ENCODE results near the gene ETV6. TPM values are rescaled to one million over a fixed set of nuclear protein-coding genes. Genes with fewer than 3 reads are reported as not detected.

Gene ETV6
- total RNA-seq, 2 donors from 2014 or later: 17.5 to 17.9 TPM

GRCh38 chr12:11653215-11653753 lies 3.8 kb downstream of the ETV6 start:
- no peak for TF ChIP-seq POLR2A (IDR thresholded peaks at IDR 0.05)
- WGBS, 2 donors: 41 to 52% methylated on average over 7 of the region's 7 CpGs
- H3K9me3 ChIP-seq: no peaks in the 10 kb centered on the region
- DNase-seq: no peak
- H3K4me3 ChIP-seq: no peak overlapping the region
- H3K27me3 ChIP-seq: no peaks in the 10 kb centered on the region
- no peaks in the 10 kb centered on the region for H3K36me3 ChIP-seq (replicated peaks in 1 of 2; ENCODE audit: insufficient read depth in 1 of 2, low read depth in 2 of 2)
- intact Hi-C loops (cut with DNase I): no loop called here
- H3K4me1 ChIP-seq: peaks cover 42% of the 10 kb centered on the region
- no peak for ATAC-seq
- H3K27ac ChIP-seq: peak overlapping the region; percentile 16 to 98 (median 50)

- 73 to 81% methylated on average over 4 of the region's 4 CpGs for WGBS, 2 donors
- ATAC-seq: no peak
- no peaks in the 10 kb centered on the region for H3K27me3 ChIP-seq
- no peak for DNase-seq
- no peak overlapping the region for H3K27ac ChIP-seq
- intact Hi-C loops (cut with DNase I): no loop called here
- no peaks in the 10 kb centered on the region for H3K9me3 ChIP-seq
- H3K4me3 ChIP-seq: no peak overlapping the region
- H3K36me3 ChIP-seq (replicated peaks in 1 of 2; ENCODE audit: insufficient read depth in 1 of 2, low read depth in 2 of 2): no peaks in the 10 kb centered on the region
- TF ChIP-seq POLR2A (IDR thresholded peaks at IDR 0.05) (no peak), CTCF (IDR thresholded peaks at IDR 0.05) (no peak)
- peaks cover 45% of the 10 kb centered on the region for H3K4me1 ChIP-seq
Observed at GRCh38 chr12:11654338-11654737, 4.9 kb downstream of the ETV6 start.

- Histone ChIP-seq H3K36me3 (replicated peaks in 1 of 2; ENCODE audit: insufficient read depth in 1 of 2, low read depth in 2 of 2) (no peaks in the 10 kb centered on the region), H3K9me3 (no peaks in the 10 kb centered on the region), H3K27ac (no peak overlapping the region), H3K4me1 (peaks cover 46% of the 10 kb centered on the region), H3K27me3 (no peaks in the 10 kb centered on the region), H3K4me3 (no peak overlapping the region)
- no peak for TF ChIP-seq CTCF (IDR thresholded peaks at IDR 0.05)
- no peak for TF ChIP-seq POLR2A (IDR thresholded peaks at IDR 0.05)
- WGBS, 2 donors: 86 to 93% methylated on average over 2 of the region's 2 CpGs
- intact Hi-C loops (cut with DNase I): no loop called here
- no peak for ATAC-seq
- no peak for DNase-seq
Observed at GRCh38 chr12:11654802-11655201, 5.3 kb downstream of the ETV6 start.

- no peaks in the 10 kb centered on the region for H3K27me3 ChIP-seq
- TF ChIP-seq POLR2A (IDR thresholded peaks at IDR 0.05) (no peak), CTCF (IDR thresholded peaks at IDR 0.05) (no peak)
- ATAC-seq (no peak), DNase-seq (no peak)
- H3K27ac ChIP-seq: no peak overlapping the region
- WGBS, 2 donors: 82 to 88% methylated on average over 5 of the region's 5 CpGs
- H3K4me1 ChIP-seq: peaks cover 54% of the 10 kb centered on the region
- H3K4me3 ChIP-seq: no peak overlapping the region
- H3K9me3 ChIP-seq: no peaks in the 10 kb centered on the region
- H3K36me3 ChIP-seq (replicated peaks in 1 of 2; ENCODE audit: insufficient read depth in 1 of 2, low read depth in 2 of 2): no peaks in the 10 kb centered on the region
- intact Hi-C loops (cut with DNase I): no loop called here
Observed at GRCh38 chr12:11655842-11656241, 6.4 kb downstream of the ETV6 start.

- Histone ChIP-seq H3K9me3 (no peaks in the 10 kb centered on the region), H3K27ac (no peak overlapping the region), H3K4me3 (no peak overlapping the region), H3K27me3 (no peaks in the 10 kb centered on the region), H3K36me3 (replicated peaks in 1 of 2; ENCODE audit: insufficient read depth in 1 of 2, low read depth in 2 of 2) (no peaks in the 10 kb centered on the region), H3K4me1 (peaks cover 61% of the 10 kb centered on the region)
- 78 to 81% methylated on average over 4 of the region's 4 CpGs for WGBS, 2 donors
- TF ChIP-seq CTCF (IDR thresholded peaks at IDR 0.05): no peak
- no peak for TF ChIP-seq POLR2A (IDR thresholded peaks at IDR 0.05)
- intact Hi-C loops (cut with DNase I): no loop called here
- ATAC-seq (no peak), DNase-seq (no peak)
Observed at GRCh38 chr12:11656550-11656949, 7.1 kb downstream of the ETV6 start.
